Measurements from ENCODE around the gene PLEKHG4B.
"Not testable (repeated sequence)": the region's sequence is repeated elsewhere in the genome, so short reads cannot be mapped to it uniquely, and the experiment has no call there.

Gene PLEKHG4B

DNA sequence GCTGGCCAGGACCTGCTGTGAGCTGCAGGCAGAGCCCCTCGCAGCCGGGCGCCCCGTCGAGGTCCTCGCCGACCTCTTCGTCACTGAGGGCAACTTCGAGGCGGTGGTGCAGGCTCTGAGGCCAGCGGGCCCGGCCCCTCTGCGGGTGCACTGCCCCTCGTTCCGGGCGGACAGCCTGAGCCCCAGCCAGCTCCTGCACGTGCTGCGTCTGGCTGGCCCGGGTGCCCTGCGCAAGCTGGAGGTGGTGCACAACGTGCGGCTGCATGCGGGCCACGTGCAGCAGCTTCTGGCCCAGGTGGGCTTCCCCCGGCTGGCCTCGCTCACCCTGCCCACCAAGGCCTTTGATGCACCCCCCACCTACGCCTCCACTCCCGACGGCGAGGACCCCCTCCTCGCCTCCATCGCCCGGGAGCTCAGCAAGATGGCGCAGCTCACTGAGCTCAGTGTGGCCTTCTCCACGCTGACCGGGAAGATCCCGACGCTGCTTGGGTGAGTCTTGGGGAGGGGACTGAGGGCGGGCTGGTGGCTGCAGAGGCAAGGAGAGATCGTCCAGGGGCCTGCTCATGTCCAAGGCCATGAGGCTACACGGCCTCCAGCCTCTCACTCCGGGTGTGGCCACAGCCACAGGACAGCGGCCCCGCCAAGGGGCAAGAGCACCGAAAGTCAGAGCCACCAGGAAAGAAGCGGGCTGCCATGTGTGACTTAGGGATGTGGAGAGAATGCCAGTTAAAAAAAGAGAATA lies 100.2 kb downstream of the PLEKHG4B start:
- no peak for DNase-seq

DNA sequence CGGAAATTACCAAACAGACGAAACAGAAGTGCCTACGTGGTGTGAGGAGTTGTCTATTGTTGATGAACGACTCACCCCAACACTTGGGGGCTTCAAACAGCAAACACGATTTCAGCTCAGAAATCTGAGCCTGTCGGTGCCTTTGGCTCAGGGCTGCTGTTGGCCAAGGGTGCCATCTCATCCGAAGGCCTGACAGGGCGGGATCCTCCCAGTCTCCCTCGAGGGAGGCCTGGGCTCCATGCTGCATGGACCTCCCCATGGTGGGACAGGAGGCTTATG lies 100.7 kb downstream of the PLEKHG4B start:
- DNase-seq, result no peak

DNA sequence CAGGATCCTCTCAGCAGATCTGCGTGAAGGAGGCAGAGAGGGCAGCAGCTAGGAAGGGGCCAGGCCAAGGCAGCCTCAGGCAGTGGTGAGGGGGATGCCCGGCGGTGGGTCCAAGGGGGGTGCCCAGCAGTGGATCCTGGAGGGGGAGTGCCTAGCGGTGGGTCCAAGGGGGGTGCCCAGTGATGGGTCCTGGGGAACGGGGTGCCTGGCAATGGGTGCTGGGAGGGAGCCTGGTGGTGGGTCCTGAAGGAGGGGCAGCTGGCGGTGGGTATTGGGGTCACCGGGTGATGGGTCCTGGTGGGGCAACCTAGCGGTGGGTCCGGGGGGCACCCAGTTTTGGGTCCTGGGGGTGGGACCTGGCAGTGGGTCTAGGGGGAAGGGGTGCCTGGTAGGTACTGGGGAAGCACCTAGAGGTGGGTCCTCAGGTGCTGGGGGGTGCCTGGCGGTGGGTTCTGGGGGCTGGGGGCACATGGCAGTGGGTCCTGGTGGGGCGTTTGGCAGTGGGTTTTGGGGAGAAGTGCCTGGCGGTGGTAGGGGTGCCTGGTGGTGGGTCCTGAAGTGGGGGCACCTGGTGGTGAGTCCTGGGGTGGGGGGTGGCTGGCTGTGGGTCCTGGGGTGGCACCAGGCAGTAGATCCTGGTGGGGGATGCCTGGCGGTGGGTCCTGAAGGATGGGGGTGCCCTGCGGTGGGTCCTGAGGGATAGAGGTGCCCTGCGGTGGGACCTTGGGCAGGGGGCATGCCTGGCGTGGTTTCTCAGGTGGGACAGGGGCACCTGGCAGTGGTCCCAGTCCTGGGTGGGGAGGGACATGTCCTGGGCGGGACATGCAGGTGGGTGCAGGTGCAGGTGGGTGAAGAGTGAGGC lies 101.2 kb downstream of the PLEKHG4B start:
- DNase-seq, result no peak

DNA sequence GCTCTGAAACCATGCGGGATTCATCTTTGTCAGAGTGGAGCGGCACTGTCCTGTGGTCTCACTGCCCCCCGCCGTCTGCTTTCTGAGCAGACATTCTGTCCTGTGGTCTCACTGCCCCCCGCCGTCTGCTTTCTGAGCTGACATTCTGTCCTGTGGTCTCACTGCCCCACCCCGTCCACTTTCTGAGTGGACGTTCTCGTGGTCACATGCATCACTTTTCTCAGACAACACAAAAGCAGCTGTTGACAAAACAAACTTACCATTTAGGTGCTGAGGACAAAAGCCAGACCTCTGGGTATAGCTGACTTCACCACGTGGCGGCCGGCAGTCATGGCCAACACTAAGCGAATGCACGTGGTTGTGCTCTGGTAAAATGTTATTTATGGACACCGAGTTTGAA lies 102.1 kb downstream of the PLEKHG4B start:
- no peak for DNase-seq

DNA sequence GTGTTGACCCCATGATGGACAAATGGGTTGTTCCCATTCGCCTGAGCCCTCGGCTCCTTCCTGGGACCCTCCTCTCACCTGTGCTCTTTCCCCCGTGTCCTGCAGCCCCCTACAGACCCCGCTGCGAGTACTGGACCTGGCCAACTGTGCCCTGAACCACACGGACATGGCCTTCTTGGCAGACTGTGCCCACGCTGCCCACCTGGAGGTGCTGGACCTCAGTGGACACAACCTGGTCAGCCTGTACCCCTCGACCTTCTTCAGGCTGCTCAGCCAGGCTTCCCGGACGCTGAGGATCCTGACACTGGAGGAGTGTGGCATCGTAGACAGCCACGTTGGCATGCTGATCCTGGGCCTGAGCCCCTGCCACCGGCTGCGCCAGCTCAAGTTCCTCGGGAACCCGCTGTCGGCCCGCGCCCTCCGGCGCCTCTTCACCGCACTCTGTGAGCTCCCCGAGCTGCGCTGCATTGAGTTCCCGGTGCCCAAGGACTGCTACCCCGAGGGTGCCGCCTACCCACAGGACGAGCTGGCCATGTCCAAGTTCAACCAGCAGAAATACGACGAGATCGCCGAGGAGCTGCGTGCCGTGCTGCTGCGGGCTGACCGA lies 102.7 kb downstream of the PLEKHG4B start:
- DNase-seq, result no peak

DNA sequence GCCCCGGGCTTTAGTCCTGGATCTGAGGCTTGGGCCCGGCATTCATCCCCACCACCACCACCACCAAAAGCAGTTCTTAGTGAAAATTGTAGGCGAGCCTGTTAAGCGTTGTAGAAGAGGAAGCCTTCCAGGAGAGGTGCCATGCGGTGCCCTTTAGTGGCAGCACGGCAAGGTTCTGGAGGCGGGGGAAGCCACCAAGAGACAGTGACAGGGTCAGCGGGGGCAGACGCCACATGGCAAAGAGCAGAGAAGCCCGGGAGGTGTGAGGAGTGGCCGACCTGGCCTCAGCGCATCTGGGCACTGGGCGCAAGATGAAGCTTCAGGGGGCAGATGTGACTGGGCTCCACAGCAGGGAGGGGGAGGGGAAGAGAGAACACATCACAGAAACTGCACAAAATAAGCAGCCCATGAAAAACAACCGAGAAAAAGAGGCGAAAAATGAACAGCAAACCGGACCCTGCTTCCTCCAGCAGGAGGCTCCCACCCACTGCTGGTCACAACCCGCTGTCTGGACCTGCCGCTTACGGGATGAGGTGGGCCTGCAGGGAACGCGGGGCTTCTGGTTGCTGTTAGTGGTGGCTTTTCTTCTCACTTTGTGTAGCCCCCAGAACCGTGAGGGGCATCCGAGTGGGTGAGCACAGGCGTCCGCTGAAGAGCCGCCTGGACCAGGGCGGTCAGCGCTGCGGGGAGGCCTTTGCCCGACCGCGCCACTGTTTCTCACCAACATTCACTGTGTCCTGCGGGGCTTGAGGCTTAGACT lies 103.6 kb downstream of the PLEKHG4B start:
- no peak for DNase-seq

DNA sequence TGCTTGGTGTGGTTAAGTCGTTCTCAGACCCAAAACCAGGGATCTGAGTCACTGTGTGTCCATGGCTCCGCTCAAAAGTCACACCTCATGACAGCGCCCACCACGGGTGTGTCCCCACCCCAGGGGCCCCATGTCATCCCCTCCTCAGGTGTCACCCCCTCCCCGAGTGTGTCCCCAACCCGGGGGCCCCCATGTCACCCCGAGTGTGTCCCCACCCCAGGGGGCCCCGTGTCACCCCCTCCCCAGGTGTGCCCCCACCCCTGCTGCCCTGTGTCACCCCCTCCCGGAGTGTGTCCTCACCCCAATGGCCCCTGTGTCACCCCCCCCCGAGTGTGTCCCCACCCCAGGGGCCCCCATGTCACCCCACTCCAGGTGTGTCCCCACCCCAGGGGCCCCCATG lies 104.4 kb downstream of the PLEKHG4B start:
- DNase-seq, result no peak

DNA sequence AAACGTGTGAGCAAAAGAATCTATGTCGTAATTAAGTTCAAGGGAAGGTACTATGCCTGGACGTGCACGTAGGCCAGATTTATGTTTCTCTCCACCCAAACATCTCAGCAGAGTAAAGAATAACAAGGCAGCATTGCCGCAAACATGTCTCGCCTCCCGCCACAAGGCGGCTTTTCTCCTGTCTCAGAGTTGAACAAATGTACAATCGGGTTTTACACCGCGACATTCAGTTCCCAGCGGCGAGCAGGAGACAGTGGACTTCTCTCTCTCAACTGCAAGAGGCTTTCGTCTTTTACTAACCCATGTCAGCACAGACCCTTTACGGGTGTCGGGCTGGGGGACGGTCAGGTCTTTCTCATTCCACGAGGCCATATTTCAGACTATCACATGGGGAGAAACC lies 105.1 kb downstream of the PLEKHG4B start:
- not testable (repeated sequence) for DNase-seq

DNA sequence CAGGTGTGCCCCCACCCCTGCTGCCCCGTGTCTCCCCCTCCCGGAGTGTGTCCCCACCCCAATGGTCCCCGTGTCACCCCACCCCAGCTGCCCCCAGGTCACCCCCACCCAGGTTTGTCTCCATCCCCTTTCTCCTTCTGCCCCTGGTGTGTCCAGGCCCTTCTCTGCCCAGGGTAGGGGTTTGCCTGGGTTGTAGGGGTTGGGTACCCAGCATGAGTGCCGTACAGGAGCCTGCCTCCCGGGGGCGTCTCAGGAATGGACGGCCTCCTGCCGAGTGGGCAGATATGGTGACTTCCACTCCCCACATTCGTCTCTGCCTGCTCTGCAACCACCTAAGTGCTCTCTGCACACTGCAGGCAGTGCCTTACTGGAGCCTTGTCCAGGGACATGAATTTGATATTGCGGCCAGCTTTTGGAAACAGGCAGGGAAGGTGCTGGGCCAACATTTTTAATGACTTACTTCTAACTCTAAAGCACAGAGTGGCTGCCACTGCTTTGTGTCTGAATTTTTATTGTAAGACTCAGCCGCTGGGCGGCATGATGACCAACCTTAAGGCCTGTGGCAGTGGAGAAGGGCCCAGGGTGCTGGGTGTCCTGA lies 106.0 kb downstream of the PLEKHG4B start:
- DNase-seq, result no peak

DNA sequence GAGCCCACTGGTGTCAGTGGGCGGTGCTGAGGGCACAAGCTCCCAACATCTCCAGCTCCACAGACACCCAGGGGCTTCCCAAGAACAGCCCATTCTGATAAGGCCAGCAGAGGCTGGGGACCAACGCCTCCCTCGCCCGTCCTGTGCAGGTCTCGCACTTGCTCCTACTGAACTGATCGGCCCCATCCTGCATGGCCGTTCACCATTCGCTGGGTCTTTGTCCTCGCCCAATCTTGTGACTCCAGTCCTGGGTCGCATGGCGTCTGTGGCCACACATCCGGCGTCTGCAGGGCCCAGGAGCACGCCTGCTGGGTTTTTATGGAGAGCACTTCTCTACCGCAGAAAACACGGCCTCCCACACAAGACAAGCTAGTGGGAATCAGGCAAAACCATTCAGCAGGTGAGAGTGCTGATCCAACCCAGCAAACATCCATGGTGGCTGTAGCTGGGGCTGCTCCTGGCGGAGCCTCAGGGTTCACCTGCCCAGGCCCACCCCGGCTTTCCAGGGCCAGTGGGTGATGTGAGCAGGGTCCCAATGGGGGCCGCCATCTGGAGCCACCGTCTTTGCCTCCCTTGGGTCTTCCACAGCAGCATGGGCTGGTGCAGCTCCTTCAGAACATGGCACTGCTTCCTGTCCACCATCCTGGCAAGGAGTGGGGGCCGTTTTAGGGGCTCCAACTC lies 106.7 kb downstream of the PLEKHG4B start:
- no peak for DNase-seq

DNA sequence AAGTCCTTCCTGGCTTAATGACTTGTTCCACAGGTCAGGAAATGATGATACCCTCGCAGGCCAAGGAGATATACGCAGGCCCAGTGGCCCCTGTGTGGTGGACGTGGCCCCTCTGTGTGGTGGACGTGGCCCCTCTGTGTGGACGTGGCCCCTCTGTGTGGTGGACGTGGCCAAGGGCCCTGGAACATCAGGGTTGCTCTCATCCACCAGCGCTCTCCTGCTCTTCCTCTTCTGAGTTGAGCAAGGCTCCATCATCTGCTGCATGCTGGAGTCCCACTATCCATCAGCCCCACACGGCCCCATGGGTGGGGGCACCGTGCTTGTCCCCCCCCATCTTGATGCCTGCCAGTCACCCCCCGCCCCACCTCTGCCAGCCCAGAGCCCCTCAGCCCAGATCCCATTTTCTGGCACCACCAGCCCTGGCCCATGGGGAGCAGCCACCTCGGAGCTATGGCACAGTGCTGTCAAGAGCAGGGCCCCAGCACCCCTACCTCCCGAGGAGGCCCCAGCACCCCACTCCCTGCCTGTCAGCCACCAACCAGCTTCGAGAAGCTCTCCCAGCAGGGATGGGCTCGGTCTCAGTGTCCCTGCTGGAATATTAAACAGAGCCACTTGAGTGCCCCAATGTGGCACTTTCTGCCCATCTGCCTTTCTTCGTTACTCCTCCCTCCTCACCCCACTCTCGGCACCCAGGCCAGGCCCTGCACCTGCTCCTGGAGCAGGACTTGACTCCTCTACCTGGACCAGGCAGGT lies 107.4 kb downstream of the PLEKHG4B start:
- no peak for DNase-seq

DNA sequence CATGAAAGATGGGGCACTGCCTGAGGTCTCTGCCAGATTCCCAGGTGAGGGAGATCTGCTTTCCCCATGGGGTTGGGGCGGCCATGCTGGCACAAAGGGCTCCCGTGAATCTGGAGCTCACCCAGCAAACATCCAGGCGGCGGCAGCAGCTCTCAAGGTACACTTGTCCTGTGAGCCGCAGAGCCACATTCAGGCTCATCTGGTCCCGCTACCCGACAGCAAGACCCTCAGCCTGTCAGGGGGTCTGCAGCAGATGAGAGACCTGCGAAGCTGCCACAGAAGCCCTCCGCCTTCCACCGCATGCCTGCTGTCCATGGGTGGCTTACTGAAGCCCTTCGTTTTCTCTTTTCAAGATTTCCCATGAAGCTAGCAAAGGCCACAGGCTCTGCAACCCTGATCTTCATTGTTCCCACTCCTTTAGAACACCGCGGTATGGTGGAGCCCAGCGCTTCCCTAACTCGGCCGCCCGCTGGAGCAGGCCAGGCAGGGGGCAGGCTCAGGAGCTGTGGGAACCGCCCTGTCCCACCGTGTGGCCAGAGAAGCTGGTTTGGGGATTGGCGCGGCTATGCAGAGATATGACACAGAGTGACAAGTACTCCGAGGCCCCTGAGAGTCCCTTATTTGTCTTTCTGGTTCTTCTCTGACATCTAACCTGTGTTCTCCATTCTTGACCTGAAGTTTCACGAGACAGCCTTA lies 108.1 kb downstream of the PLEKHG4B start:
- DNase-seq, result no peak

DNA sequence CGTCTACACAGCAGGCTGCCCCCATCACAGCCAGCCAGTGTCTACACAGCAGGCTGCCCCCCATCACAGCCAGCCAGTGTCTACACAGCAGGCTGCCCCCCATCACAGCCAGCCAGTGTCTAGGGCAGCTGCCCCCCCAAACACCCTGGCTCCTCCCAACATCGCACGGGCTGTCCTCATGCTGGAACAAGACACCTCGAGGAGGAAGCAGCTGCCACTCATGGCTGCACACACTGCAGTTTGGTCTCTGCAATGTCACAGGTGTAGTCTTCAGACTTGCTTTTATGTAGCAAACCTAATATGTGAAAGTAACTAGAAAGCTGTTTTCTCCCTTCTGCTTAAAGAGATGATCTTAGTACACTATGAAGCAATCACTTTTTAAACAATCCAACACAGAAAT lies 109.0 kb downstream of the PLEKHG4B start:
- DNase-seq, result no peak

DNA sequence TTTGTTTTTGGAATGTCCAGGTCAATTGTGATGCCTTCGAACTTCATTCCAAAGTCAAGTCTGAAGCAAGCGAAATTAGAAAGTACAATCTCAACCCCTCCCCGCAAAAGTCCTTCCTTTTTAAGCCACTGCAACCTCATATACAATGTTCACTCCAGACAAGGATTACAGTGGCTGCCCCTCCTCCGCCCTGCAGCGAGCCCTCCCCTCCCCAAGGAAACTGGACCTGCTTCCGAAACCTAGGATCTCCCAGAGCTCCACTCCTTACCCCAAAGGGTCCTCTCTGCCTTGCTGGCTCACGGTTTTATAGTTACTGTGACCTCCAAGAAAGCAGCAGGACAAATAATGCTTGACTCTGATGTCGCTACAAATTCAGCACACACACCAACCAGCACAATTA lies 109.7 kb downstream of the PLEKHG4B start:
- no peak for DNase-seq

DNA sequence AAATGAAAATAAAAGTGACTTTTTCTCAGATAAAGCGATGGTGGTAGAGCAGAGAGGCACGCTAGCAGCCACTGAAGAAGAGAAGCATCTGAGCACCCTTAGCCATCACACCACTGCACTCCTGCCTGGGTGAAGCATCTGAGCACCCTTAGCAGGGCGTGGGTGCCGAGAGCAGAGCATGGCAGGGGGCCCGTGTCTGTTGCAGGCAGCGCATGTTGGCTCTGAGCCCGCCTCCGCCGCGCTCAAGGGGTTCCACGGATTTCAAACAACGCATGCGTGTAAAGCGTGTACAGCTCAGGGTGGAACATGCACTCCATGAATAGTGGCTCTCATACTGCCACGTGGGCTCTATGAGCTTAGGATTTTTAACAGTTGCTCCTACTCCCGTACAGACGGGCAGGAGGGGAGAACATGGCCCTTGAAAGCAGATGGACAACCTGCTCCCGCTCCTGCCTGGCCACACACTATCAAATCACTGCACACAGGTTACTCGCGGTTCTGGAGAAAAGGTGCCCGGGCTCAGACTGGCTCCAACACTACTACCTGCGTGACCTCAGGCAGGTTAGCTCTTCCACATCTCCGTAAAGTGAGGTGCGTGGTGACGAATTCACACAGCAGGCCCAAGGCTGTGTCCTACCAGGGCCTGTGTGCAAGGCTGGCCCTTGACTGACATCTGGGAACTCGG lies 111.4 kb downstream of the PLEKHG4B start:
- DNase-seq, result no peak

DNA sequence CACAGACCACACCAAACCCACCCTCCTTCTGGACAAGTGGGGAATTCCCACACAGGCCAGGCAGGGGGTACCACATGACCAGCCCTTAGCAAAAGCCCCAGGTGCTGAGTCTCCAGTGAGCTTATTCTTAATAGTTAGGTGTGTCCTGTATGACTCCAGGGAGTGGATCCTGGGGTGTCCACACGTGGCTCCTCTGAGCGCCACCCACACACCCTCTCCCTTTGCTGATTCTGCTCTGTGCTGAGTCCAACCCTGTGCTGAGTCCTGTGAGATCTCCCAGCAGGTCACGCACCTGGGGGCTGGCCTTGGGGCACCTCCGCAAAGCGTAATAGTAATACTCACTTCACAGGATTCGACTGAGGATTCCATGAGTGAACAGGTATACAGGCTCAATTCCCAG lies 112.0 kb downstream of the PLEKHG4B start:
- DNase-seq, result no peak

DNA sequence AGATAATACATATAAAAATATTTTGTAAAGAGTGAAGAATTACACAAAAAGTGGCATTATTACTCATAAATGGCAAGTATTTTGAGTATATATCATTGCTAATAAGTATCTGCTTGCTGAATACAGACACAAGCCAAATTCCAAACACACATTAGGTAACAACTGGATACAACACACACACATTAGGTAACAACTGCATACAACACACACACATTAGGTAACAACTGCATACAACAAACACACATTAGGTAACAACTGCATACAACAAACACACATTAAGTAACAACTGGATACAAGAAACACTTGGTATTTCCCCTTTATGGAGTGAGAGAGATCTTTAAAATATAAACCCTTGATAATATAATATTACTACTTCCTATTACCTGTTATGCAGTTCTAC lies 112.5 kb downstream of the PLEKHG4B start:
- DNase-seq, result no peak

DNA sequence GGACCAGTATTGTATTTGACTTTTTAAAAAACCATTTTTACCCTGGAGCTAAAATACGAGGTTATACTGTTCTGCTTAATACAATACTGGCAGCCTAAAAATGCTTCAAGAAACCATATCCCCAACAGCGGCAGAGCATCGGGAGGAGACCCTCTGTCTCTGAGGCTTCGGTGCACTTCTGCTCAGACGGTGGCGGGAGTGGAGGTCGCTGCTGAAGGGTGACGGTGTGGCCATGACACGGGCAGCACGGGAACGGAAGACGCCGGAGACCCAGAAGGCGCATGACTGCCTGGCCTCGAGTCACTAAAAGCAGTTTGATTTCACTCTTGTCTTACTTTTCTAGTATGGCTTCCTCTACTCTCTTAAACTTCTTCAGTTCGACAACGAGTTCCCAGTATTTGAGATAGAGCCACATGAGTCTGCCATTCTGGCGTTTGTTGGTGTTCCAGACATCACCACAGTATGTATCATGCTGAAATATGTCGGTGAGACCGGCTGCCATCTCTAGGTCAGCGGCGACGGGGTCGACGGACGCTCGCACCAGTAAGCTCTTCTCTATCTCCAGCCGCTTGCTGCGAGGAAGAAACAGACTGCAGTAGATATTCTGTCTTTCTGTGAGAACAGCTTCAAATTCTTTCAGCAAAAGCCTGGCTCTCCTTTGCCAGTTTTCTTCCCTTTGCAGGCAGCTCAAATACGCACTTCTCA lies 113.2 kb downstream of the PLEKHG4B start:
- DNase-seq, result no peak

DNA sequence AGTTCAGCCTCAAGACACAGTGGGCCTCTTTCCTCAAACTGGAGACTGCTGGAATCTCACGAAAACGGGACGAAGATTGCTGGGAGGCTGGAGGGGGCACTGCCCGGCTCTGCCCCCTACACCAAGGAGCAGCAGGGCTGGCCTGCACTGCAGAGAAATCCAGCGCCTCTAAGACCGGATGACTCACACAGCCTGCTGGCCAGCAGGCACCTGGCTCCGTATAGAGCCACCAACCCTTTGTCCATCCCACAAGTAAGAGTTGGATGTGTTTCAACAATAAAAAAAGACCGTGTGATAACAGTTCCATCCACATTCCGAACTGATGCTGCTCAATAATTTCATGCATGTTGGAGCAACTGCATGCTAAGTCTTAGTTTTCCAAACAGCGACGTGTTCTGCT lies 114.4 kb downstream of the PLEKHG4B start:
- DNase-seq, result no peak

Measured in activated CD4-positive, alpha-beta T cell treated with anti-CD3 and anti-CD28 coated beads, Interleukin-10, Interleukin-2, amounts not matched to agents 100 ng/mL and 50 ng/mL, durations not matched to agents 16 hours and 8 hours (primary cell).